Fibroblast of upper back skin (primary cell): ENCODE measurements around the gene GLDC.
"Not testable (repeated sequence)": the region's sequence is repeated elsewhere in the genome, so short reads cannot be mapped to it uniquely, and the experiment has no call there.

ENCODE experiments used
- DNase-seq: peaks from one replicate; pipeline ENCODE4 v3.0.0-alpha.2; 2013

Gene GLDC

DNA sequence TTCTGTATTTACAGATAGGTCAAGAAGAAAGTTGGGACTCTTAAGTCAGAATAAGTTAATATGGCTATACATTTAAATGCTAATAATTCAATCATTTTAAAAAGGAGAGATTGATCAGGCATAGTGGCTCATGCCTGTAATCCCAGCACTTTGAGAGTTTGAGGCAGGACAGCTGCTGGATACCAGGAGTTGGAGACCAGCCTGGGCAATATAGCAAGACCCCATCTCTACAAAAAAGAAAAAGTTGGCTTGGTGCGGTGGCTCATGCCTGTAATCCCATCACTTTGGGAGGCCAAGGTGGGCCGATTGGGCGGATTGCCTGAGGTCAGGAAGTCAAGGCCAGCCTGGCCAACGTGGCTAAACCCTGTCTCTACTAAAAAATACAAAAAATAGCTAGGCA is 15.0 kb upstream of the GLDC start:
- DNase-seq: no peak

DNA sequence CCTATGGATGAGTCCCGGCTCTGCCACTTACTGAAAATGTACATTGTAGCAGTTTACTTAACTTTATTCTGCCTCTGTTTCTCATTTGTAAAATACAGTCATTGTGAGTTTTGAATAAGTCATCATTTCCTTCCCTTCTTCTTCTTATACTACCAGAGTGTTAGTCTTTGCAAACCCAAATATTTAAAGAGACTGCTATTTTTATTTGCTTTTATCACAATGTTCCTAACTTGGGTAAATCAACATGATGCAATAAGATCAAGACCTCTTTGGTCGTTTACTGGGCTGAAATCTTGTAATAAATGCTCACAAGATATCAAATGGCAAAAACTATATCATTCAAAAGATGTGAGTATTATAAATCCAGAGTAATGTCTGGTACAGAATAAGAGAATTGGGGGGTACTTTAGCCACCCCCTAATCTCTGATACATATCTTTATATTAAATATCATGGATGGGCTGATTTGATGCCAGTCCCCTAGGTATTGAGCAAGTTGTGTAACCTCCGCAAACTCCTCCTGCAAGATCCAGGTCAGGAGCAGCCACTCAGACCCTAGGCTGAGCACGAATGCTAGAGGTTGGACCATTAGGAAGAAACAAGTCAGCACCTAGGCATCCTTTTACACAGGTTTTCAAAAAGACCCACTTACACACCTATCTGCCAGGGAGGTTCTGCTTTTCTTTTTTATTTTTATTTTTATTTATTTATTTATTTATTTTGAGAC is 13.3 kb upstream of the GLDC start:
- DNase-seq: no peak

DNA sequence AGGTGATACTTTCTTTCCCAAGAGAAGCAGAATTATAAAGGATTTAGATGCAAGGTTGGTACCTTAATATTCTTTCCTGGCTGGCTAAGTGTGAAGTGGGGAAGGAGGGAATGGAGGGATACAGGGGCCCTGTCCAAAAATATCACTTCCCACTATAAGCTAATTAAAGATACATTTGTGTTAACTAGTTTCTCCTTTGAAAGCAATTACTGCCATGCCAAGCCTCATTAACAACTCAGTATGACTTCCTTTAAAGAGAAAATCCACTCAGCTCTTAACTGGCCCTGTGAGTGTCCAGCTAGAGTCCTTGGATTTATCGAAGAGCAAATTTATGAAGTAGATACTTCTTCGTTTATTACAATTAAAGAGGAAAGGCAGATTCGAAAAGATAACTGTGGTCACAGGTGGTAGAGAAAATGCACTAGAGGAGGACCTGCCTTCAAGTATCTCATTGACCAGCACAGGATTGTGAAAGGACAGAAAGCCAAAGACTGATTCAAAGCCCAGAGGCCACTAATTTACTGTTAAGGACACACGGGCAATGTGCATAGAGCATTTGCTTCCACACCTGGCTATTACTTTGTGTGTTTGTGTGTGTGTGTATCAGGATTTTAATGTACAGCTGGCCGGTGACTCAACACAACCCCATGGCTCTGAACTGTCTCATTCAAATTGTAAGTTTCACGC is 11.2 kb upstream of the GLDC start:
- DNase-seq: no peak

DNA sequence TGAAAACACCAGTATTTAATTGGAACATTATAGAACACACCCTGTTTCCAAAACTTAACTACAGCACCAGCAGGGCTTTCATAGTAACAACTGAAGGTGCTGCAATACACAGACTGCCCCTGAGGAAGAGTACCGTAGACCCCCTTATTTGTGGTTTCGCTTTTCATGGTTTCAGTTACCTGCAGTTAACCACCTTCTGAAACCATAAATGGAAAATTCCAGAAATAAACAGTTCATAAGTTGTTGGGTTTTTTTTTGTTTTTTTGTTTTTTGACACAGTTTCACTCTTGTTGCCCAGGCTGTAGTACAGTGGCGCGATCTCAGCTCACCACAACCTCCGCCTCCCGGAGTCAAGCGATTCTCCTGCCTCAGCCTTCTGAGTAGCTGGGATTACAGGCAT is 9.5 kb upstream of the GLDC start:
- no peak for DNase-seq

DNA sequence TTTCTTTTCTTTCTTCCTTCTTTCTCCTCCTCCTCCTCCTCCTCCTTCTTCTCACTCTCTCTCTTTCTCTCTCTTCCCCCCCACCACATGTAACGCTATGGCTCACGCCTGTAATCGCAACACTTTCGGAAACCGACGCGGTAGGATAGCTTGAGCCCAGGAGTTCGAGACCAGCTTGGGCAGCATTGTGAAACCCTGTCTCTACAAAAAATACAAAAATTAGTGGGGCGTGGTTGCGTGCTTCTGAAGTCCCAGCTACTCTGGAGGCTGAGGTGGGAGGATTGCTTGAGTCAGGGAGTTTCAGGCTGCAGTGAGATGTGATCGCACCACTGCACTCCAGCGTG is 736 bp upstream of the GLDC start:
- DNase-seq: no peak

DNA sequence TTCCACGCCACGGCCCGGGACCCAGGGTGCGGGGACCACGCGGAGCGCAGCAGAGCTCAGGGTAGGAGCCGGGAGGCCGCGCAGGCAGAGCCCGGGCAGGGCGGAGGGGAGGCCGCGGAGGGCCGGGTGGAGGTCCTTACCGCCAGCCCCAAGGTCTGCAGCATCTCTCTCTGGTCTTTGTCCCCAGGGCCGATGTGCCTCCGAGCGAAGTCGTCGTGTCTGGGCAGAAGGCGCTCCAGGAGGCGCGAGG is 499 bp downstream of the GLDC start:
- not testable (repeated sequence) for DNase-seq

DNA sequence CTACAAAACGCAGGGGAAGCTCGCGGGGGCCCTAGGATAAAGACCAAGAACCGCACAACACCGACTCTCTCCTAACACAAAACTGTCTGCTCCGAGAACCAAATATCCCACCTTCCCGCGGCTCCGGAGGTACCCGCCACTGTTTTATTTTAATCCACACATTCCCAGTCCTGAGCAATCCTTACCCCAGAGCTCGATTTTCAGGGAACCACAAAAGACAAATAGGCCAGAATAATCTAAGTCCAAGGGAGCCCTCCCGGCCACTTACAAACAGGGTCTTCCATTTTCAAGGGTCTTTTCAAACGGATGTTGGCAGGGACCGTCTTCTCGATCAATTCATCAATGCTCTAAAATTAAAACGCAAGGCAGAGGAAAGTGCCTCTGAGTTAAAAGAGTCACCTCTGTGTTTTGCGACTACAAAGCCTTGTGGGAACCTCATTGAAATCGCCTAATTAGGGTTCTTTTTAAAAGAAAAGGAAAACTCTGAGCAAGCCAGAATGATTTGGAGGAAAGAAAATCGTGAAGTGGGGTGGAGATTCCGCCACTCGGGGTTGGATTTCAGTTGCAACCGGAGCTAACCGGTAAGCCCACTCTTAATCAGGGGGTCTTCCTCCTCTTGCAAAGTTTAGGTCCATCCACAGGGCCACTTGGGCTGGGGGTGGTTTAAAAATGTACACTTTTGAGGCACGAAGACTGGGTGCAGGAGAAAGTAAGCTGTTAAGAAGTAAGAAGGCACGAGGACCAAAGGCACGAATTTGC is 1.0 kb downstream of the GLDC start:
- no peak for DNase-seq

DNA sequence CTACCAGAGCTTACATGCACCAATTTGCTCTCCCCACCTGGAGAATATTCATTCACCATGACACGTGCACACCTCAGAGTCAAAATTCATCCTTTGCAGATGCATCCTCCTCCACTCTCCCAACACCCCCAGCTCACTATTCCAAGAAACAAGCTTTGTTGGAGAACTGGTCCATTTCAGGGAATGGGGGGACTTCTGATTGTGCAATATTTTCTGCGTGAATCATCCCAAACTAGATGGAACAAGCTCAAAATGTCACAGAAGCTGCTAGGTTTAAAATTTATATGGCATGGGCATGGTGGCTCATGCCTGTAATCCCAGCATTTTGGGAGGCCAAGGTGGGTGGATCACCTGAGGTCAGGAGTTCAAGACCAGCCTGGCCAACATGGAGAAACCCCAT is 3.6 kb downstream of the GLDC start:
- no peak for DNase-seq

DNA sequence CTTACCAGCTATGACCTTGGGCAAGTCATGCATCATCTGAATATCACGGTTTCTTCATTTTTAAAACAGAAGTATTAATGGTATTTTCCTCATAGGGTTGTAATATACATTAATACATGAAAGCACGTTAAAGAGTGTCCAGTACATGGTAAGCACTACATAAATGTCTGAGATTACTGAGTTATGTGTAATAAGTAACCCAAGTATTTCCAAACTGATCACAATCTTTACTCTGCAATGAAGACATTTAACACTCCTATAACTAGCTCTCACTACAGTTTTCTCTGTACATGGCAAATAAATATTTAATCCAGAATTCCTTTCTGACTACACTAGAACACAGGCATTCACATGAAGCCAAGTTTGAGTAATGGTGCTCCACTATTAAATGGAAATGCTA is 4.0 kb downstream of the GLDC start:
- DNase-seq: no peak

DNA sequence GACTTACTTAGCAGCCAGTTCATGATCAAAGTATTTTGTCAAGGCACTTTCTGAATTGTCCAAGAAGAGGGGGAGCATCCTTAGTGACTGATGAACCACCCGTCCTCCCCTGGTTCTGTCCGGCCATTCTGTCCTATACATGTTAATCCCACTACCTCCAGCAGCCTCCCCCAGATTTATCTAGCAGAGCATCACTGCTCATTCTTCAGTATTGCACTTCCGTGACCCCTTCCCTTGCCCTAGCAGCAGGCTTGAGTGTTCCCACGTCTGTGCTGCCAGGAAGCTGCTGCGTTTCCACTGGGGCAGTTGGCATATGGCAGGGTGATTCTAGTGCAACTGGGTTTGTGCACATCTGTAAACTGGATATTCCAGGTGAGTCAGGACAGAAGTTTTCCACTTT is 4.5 kb downstream of the GLDC start:
- DNase-seq: no peak

DNA sequence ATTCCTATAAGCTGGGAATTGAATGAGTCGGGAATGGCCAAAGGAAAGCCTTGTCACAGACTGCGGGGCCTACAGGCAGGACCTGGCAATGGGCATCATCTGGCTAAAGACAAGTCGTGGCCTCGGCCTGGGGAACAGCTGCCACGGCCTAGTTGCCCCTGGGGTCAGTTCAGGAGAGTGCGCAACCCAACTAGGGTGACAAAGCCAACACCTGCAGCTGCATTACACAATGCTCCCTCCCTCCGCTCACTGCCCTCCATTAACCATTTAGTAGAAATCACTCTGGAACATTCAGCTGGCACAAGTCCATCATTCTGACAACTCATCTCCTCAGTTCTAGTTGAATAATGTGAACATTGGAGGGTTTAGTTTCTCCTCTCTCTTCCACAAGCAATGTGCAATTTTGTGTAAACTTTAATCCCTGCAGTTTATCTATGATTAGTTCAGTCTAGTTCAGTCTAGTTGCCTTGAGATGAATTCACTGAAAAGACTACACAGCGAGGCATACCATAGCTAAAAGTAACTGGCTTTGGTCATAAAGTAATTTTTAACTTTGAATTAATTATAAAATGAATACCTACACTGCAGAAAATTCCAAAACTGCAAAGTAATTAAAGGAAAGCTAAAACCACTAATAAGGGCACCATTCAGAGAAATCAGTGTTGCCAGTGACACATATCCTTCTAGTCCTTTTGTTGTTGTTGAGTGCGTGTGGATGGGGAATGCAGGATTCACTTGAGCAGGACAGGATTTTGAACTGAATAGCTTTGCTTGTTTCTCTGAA is 5.1 kb downstream of the GLDC start:
- no peak for DNase-seq

DNA sequence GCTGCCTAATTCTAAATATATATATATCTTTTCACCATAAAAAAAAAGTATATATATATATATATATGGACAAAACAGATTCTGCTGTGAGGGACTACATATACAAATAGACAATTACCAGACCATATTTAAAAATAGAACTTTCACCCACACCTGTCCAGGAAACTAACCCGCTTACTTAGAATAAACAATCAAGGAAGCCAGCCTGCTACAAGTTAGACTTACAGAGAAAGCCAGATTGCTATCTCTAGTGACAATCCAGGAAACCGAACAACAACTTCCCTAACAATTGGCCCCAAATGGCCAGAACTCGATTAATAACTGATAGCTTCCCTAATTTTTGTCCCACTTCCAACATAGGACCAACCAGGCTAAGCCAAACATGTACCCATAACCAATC is 5.9 kb downstream of the GLDC start:
- no peak for DNase-seq

DNA sequence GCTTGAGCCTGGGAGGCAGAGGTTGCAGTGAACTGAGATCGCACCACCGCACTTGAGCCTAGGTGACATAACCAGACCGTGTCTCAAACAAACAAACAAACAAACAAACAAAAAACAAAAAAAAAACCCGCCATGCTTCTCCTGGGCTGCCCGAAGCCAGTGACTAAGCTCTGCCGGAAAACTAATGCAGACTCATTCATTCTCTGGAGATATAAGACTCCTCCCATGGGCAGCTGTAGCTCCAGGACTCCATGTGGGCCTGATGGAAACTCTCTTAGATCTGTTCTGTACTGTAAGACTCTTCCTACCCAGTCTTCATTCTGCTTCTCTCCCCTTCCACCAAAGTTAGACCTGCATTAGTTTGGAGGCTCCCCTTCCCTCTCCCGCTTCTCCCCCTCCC is 11.1 kb downstream of the GLDC start:
- no peak for DNase-seq

DNA sequence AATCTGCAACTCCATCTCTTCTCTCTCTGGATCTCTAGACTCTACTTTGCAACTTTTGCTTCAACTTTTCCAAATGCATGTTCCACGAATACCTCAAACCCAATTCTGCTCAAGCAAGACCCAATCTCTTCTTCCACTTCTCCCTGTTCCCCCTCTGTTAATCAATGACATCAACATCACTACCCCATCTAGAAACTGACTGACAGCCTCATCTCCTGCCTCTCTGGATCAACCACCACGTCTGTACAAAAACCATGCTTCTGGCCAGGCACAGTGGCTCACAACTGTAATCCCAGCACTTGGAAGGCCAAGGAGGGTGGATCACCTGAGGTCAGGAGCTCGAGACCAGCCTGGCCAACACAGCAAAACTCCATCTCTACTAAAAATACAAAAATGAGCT is 12.2 kb downstream of the GLDC start:
- no peak for DNase-seq

DNA sequence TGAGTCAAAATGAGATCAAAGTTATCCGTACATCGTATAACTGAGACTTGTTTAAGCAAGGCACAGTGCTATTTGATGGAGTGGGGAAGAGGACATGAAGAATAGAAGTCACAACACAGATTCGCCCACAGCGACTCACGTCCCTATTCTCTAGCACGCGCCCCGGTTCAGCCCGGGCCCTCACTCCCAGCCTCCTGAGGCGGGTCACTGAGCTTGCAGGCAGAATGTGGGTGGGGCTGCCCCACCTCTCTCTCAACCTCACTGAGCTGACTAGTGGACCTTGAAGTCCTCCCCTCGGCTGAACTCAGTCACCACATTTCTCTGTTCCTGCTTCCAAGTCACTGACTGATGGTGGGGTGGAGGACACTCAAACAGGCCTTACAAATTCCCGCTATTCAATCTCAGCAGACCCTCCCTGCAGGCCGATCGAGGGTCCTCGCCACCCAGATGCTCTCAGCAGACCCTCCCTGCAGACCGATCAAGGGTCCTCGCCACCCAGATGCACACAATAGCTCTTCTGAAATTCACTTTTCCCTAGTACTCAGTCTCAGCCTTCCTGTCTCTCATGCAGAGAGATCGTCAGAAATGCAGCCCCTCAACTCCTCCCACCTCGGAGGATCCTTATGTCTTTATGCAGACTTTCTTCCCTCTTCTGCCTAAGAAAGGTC is 12.9 kb downstream of the GLDC start:
- DNase-seq: no peak

DNA sequence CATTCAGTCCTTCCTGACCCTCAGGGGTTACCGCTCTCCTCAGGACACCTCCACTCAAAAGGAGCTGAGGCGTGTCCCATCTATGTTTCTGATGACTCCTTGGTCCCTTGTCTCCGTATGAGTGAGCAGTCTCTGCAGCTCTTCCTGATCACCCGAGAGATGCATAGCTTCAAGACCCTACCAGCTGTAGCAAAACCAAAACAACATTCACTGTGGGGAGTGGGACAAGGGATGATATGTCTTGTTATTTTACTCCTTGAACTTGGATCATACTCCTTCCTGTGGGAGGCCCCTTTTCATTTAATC is 14.4 kb downstream of the GLDC start:
- DNase-seq: no peak

DNA sequence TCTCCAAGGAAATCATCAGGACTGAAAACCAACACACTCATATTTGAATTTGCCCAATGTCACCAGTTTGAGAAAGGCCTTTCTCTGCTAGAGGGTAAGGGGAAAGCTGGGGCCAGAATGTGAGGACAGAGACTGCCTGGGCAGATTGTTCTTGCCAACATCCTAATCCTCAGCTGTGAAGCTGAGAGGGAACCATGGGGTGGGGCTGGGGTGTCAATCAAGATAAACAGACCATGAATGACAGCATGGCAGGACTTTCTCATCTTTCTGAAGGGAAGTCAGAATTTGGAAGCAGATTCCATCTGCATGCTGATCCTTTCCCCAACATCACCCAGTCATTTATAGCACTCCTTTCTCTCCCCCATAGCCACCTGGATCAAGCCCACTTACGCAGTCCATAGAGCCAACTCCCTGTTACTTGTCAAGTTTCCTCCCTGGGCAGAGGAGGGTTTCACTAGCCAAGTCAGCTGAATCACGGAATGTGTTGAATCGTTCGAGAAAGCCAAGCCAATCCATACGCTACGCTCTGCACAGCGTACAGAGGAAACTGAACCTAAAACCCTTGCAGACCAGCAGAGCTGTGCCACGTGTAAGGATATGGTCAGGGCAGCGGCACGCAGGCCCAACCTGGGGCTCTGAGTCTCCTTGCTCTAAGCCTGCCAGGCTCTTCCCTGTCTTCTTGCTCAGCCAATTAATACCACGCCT is 14.9 kb downstream of the GLDC start:
- DNase-seq: no peak

DNA sequence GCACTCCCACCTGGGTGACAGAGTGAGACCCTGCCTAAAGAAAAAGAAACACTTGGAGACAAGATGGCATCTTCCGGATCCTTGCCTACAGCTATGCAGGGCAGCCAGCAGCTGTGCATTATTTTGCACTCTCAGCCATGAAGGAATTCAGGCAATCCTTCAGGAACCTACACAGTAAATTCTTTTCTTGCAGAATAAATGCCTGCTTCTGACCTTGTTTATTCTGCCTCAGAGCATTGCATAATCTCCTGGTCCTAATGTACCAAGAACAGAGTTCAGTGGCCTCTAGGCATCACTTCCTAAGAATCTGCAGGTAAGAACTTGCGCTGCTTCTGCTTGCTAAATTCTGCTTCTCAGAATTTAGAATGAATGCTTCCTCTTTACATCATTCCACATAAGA is 16.8 kb downstream of the GLDC start:
- DNase-seq: no peak

DNA sequence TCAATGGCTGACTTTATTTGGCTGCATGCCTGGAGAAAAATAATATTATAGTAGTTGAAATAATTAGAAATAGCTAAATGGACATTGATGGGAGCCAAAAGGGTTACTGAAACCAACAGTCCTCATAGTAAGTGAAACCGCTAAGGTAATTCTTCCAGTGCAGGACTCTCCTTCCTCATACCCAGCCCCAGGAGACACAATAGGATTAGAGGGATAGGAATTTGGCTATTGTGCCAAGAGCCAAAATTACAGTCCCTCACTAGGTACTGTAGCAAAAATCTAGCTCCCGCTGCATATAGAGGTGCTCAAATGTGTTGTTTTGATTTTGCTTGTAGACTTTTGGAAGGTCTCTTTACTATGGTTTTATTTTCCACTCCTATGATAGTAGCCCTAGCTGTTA is 20.2 kb downstream of the GLDC start:
- no peak for DNase-seq

DNA sequence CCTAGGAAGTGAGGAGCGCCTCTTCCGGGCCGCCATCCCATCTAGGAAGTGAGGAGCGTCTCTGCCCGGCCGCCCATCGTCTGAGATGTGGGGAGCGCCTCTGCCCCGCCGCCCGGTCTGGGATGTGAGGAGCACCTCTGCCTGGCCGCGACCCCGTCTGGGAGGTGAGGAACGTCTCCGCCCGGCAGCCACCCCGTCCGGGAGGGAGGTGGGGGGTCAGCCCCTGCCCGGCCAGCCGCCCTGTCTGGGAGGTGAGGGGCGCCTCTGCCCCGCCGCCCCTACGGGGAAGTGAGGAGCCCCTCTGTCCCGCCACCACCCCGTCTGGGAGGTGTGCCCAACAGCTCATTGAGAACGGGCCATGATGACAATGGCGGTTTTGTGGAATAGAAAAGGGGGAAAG is 22.7 kb downstream of the GLDC start:
- DNase-seq: not testable (repeated sequence)

DNA sequence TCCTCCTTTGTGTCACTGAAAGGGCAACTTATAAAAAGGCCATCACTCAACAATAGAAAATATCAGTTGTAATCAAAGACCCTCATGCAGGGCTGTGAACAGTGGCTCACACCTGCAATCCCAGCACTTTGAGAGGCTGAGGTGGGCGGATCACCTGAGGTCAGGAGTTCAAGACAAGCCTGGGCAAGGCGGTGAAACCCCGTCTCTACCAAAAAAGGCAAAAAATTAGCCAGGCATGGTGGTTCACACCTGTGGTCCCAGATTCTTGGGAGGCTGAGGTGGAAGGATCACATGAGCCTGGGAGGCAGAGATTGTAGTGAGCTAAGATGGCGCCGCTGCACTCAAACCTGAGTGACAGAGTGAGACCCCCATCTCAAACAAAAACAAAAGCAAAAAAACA is 24.7 kb downstream of the GLDC start:
- no peak for DNase-seq

DNA sequence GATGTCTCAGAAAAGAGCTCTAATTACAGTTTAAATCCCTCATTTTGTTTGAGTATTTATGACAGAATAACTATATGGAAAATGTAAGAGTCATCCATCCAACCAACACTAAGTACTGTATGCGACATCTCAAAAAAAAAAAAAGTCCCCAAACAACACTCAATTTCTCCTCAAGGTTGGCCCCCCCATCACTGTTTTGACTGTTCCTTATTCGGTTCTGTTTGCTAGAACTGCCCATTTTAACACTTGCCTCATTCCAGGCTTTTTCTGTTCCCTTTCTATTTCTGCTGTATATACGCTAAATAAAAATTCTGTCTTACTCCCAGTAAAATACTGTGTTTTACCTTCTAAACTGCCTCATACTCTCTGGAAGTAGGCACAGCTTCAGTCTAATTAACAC is 25.2 kb downstream of the GLDC start:
- DNase-seq: no peak

DNA sequence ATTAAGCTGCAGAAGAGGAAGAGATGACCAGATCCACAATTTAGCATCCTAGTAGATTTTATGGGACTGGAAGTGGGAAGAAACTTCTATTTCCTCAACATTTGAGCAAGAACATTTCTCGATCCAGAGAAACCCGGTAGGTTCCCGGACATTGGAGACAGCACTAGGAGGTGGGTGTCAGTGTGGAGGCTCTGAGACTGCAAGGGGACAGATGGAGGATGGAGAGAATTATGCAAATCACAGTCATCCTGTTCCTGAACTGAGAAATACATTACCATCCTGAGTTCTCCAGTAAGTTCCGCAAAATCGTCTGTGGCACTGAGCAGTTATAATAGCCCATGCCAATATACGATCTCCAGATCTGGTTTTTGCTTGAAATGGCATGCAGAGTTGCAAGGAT is 25.6 kb downstream of the GLDC start:
- DNase-seq: no peak
